ENCODE data around the gene FAM222B. TPM values are rescaled to one million over a fixed set of nuclear protein-coding genes. Genes with fewer than 3 reads are reported as not detected.

The FAM222B gene
- total and polyA plus RNA-seq, 8 donors: 16.5 to 25.4 (median 19.6) TPM

- Histone ChIP-seq H3K4me3 (no peak overlapping the region), H3K4me1 (no peaks in the 10 kb centered on the region), H3K9me3 (no peaks in the 10 kb centered on the region), H3K36me3 (no peaks in the 10 kb centered on the region), H3K27ac (no peak overlapping the region), H3K27me3 (no peaks in the 10 kb centered on the region)
- DNase-seq (peak in 1 of 4 donors; percentile 20), ATAC-seq (no peak)
- TF ChIP-seq CTCF (IDR thresholded peaks at IDR 0.05): no peak
- intact Hi-C loops (cut with DNase I): no loop called here
Observed at GRCh38 chr17:28871056-28871579, 28.5 kb upstream of the FAM222B start.

GRCh38 chr17:28867276-28867675 lies 24.7 kb upstream of the FAM222B start:
- intact Hi-C loops (cut with DNase I): no loop called here
- H3K4me3 ChIP-seq: no peak overlapping the region
- no peaks in the 10 kb centered on the region for H3K36me3 ChIP-seq
- ATAC-seq (no peak), DNase-seq (no peak)
- H3K27ac ChIP-seq: no peak overlapping the region
- H3K27me3 ChIP-seq: no peaks in the 10 kb centered on the region
- TF ChIP-seq CTCF (IDR thresholded peaks at IDR 0.05): no peak
- peaks cover 0 to 6% of the 10 kb centered on the region in 2 donors for H3K4me1 ChIP-seq
- no peaks in the 10 kb centered on the region for H3K9me3 ChIP-seq

GRCh38 chr17:28865946-28866752 lies 23.6 kb upstream of the FAM222B start:
- H3K27me3 ChIP-seq: no peaks in the 10 kb centered on the region
- intact Hi-C loops (cut with DNase I): no loop called here
- peaks cover 0 to 4% of the 10 kb centered on the region in 2 donors for H3K36me3 ChIP-seq
- no peak for TF ChIP-seq CTCF (IDR thresholded peaks at IDR 0.05)
- H3K4me3 ChIP-seq: no peak overlapping the region
- H3K9me3 ChIP-seq: no peaks in the 10 kb centered on the region
- ATAC-seq: no peak
- peak in 1 of 4 donors; percentile 36 for DNase-seq
- peak overlapping the region; percentile 5 to 41 for H3K27ac ChIP-seq
- peaks cover 0 to 6% of the 10 kb centered on the region in 2 donors for H3K4me1 ChIP-seq

GRCh38 chr17:28864991-28865849 lies 22.6 kb upstream of the FAM222B start:
- no peak for ATAC-seq
- Histone ChIP-seq H3K27ac (peak overlapping the region; percentile 5 to 41), H3K27me3 (no peaks in the 10 kb centered on the region)

More at GRCh38 chr17:28864991-28865849, 22.6 kb upstream of the FAM222B start:
- H3K36me3 ChIP-seq: peaks cover 0 to 14% of the 10 kb centered on the region in 2 donors
- H3K4me1 ChIP-seq: peaks cover 0 to 6% of the 10 kb centered on the region in 2 donors
- intact Hi-C loops (cut with DNase I): no loop called here
- TF ChIP-seq CTCF (IDR thresholded peaks at IDR 0.05): no peak
- no peaks in the 10 kb centered on the region for H3K9me3 ChIP-seq
- H3K4me3 ChIP-seq: no peak overlapping the region
- peak in 1 of 4 donors; percentile 33 for DNase-seq
